Hepatocyte (in vitro differentiated cells): ENCODE data around the gene WDR48. TPM values are rescaled to one million over a fixed set of nuclear protein-coding genes. Genes with fewer than 3 reads are reported as not detected.

Experiments used
- DNase-seq: peaks from one replicate; pipeline ENCODE4 v3.0.0-alpha.2; 2016; ENCODE audit warnings: low spot score
- H2AFZ ChIP-seq: fragments of 200-600 bp; sonication (generic); 2 replicates; pipeline ENCODE4 v1.6.0; 2016; ENCODE audit warnings: antibody characterized with exemption, mild to moderate bottlenecking
- H3K27ac ChIP-seq: fragments of 200-600 bp; sonication (generic); 2 replicates; pipeline ENCODE4 v1.5.1; 2016; ENCODE audit warnings: mild to moderate bottlenecking
- H3K27me3 ChIP-seq: fragments of 200-600 bp; sonication (generic); 2 replicates; pipeline ENCODE4 v1.6.1; 2016
- H3K36me3 ChIP-seq: fragments of 200-600 bp; sonication (generic); replicated peaks from 2 replicates; pipeline ENCODE4 v1.5.1; 2016; ENCODE audit warnings: low read depth; ENCODE audit not compliant: insufficient read depth
- H3K4me1 ChIP-seq: fragments of 200-600 bp; sonication (generic); 2 replicates; pipeline ENCODE4 v1.5.1; 2016; ENCODE audit warnings: mild to moderate bottlenecking, moderate library complexity; ENCODE audit not compliant: insufficient read depth
- H3K4me2 ChIP-seq: fragments of 200-600 bp; sonication (generic); 2 replicates; pipeline ENCODE4 v1.6.0; 2016
- H3K4me3 ChIP-seq: fragments of 200-600 bp; sonication (generic); 2 replicates; pipeline ENCODE4 v1.5.1; 2016; ENCODE audit warnings: mild to moderate bottlenecking
- H3K79me2 ChIP-seq: fragments of 200-600 bp; sonication (generic); 2 replicates; pipeline ENCODE4 v1.6.0; 2017; ENCODE audit warnings: mild to moderate bottlenecking
- H3K9me2 ChIP-seq: fragments of 200-600 bp; sonication (generic); replicated peaks from 2 replicates; pipeline ENCODE4 v1.6.0; 2017; ENCODE audit warnings: mild to moderate bottlenecking; ENCODE audit not compliant: insufficient read depth
- H3K9me3 ChIP-seq: fragments of 200-600 bp; sonication (generic); 2 replicates; pipeline ENCODE4 v1.5.1; 2016; ENCODE audit warnings: low read depth, mild to moderate bottlenecking
- H4K20me1 ChIP-seq: fragments of 200-600 bp; sonication (generic); 2 replicates; pipeline ENCODE4 v1.6.0; 2016; ENCODE audit warnings: mild to moderate bottlenecking; ENCODE audit not compliant: insufficient read depth, poor library complexity, severe bottlenecking
- EZH2 ChIP-seq: fragments of 200-600 bp; sonication (generic); IDR thresholded peaks from 2 replicates; pipeline ENCODE4 v1.6.1; 2016; ENCODE audit warnings: antibody characterized with exemption, mild to moderate bottlenecking, borderline replicate concordance
- EZH2phosphoT487 ChIP-seq: fragments of 200-600 bp; sonication (generic); IDR thresholded peaks from one replicate; pipeline ENCODE4 v1.6.1; 2018; ENCODE audit warnings: antibody characterized with exemption, mild to moderate bottlenecking, low read depth, moderate library complexity; ENCODE audit not compliant: unreplicated experiment, severe bottlenecking
- WGBS: methylation state at CpG from one replicate; pipeline ENCODE4 v1.1.6; 2016; ENCODE audit warnings: low lambda C conversion rate; ENCODE audit errors: missing lambda C conversion rate; 5-methylcytosine and 5-hydroxymethylcytosine counted together
- polyA plus RNA-seq: library from polyadenylated mRNA; unstranded; fragments of >200 nt; fragmentation: Nextera tagmentation; extraction: Ambion mirVana; gene quantifications from 2 replicates; pipeline ENCODE4 v1.2.1, GENCODE V29; 2016
- total RNA-seq: library from RNA; depleted of rRNA; stranded (reverse); fragments of >200 nt; gene quantifications from 2 replicates; pipeline ENCODE4 v1.2.3, GENCODE V29; 2014
- TF ChIP-seq, protein P1 (sequence below): fragments of 200-600 bp; sonication (generic); IDR thresholded peaks from 2 replicates; pipeline ENCODE4 v1.5.1; 2016; ENCODE audit warnings: antibody characterized with exemption, mild to moderate bottlenecking; ENCODE audit not compliant: poor library complexity

The WDR48 gene
- total and polyA plus RNA-seq, 2 experiments from 2014 or later, result 25.0 to 34.7 TPM

- H3K27me3 ChIP-seq, result no peaks in the 10 kb centered on the region
- DNase-seq, result peak; percentile 76
- H3K4me2 ChIP-seq, result peak overlapping the region; percentile 34
- TF ChIP-seq, protein P1, sequence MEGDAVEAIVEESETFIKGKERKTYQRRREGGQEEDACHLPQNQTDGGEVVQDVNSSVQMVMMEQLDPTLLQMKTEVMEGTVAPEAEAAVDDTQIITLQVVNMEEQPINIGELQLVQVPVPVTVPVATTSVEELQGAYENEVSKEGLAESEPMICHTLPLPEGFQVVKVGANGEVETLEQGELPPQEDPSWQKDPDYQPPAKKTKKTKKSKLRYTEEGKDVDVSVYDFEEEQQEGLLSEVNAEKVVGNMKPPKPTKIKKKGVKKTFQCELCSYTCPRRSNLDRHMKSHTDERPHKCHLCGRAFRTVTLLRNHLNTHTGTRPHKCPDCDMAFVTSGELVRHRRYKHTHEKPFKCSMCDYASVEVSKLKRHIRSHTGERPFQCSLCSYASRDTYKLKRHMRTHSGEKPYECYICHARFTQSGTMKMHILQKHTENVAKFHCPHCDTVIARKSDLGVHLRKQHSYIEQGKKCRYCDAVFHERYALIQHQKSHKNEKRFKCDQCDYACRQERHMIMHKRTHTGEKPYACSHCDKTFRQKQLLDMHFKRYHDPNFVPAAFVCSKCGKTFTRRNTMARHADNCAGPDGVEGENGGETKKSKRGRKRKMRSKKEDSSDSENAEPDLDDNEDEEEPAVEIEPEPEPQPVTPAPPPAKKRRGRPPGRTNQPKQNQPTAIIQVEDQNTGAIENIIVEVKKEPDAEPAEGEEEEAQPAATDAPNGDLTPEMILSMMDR, result no peak
- TF ChIP-seq EZH2, result no peak
- no peak for TF ChIP-seq EZH2phosphoT487
- WGBS, result 66% methylated on average over 4 of the region's 4 CpGs
- no peak overlapping the region for H3K4me3 ChIP-seq
- H3K9me2 ChIP-seq, result no peaks in the 10 kb centered on the region
- H3K79me2 ChIP-seq, result peaks cover 48% of the 10 kb centered on the region
- H3K27ac ChIP-seq, result peak overlapping the region; percentile 57
- H2AFZ ChIP-seq, result no peak overlapping the region
- H3K4me1 ChIP-seq, result peaks cover 43% of the 10 kb centered on the region
- H3K9me3 ChIP-seq, result no peaks in the 10 kb centered on the region
- H4K20me1 ChIP-seq, result peaks cover 48% of the 10 kb centered on the region
- peaks cover 10% of the 10 kb centered on the region for H3K36me3 ChIP-seq
Observed at GRCh38 chr3:39141171-39141995, 89.6 kb downstream of the WDR48 start.

GRCh38 chr3:39142067-39142466, 90.3 kb downstream of the WDR48 start:
- Histone ChIP-seq H2AFZ (no peak overlapping the region), H3K4me1 (peaks cover 49% of the 10 kb centered on the region), H3K4me2 (peak overlapping the region; percentile 34), H3K36me3 (peaks cover 10% of the 10 kb centered on the region), H3K27me3 (no peaks in the 10 kb centered on the region), H3K9me3 (no peaks in the 10 kb centered on the region), H3K4me3 (no peak overlapping the region), H3K79me2 (peaks cover 52% of the 10 kb centered on the region), H3K27ac (peak overlapping the region; percentile 57), H3K9me2 (no peaks in the 10 kb centered on the region), H4K20me1 (peaks cover 54% of the 10 kb centered on the region)
- TF ChIP-seq, protein P1, result no peak
- TF ChIP-seq EZH2, result no peak
- no peak for TF ChIP-seq EZH2phosphoT487
- WGBS, result 96% methylated on average over 5 of the region's 5 CpGs
- no peak for DNase-seq

- H3K4me1 ChIP-seq, result peaks cover 61% of the 10 kb centered on the region
- peaks cover 63% of the 10 kb centered on the region for H3K79me2 ChIP-seq
- no peak overlapping the region for H3K4me3 ChIP-seq
- no peaks in the 10 kb centered on the region for H3K9me3 ChIP-seq
- H3K36me3 ChIP-seq, result peaks cover 10% of the 10 kb centered on the region
- peaks cover 66% of the 10 kb centered on the region for H4K20me1 ChIP-seq
- TF ChIP-seq EZH2phosphoT487, result no peak
- TF ChIP-seq, protein P1, result no peak
- TF ChIP-seq EZH2, result no peak
- no peak for DNase-seq
- WGBS, result 87% methylated on average over 14 of the region's 14 CpGs
- no peak overlapping the region for H3K27ac ChIP-seq
- H3K27me3 ChIP-seq, result no peaks in the 10 kb centered on the region
- H3K9me2 ChIP-seq, result no peaks in the 10 kb centered on the region
- no peak overlapping the region for H3K4me2 ChIP-seq
- H2AFZ ChIP-seq, result no peak overlapping the region
Observed at GRCh38 chr3:39143051-39143885, 91.5 kb downstream of the WDR48 start.
